ENCODE results near the gene IFNA2.

DNA sequence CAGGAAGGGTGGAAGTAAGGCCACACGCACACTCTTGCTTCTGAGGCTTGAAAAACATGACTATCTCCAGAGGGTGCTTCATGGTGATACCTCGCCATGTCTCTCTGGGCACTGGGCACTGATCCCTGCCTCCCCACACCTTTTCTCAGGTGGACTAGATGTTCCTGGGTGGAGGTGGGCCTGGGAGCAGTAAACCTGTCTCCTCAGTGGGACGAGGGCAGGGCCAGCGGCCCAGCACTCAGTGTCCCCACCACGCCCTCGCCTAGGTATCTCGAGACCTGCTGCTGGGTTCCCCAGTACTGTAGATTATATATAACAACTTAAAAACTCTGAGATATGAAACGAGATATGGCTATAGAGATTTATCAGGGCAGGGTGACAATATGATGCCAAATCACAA is 22.9 kb downstream of the IFNA2 start:
- TF ChIP-seq, protein P1, sequence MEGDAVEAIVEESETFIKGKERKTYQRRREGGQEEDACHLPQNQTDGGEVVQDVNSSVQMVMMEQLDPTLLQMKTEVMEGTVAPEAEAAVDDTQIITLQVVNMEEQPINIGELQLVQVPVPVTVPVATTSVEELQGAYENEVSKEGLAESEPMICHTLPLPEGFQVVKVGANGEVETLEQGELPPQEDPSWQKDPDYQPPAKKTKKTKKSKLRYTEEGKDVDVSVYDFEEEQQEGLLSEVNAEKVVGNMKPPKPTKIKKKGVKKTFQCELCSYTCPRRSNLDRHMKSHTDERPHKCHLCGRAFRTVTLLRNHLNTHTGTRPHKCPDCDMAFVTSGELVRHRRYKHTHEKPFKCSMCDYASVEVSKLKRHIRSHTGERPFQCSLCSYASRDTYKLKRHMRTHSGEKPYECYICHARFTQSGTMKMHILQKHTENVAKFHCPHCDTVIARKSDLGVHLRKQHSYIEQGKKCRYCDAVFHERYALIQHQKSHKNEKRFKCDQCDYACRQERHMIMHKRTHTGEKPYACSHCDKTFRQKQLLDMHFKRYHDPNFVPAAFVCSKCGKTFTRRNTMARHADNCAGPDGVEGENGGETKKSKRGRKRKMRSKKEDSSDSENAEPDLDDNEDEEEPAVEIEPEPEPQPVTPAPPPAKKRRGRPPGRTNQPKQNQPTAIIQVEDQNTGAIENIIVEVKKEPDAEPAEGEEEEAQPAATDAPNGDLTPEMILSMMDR (IDR thresholded peaks at IDR 0.05) = no peak
- TF ChIP-seq POLR2A (IDR thresholded peaks at IDR 0.05) = no peak

Measured in breast epithelium (tissue), 3 donors.